Testis (tissue), 2 donors: ENCODE results near the gene OTUD4.

ENCODE experiments used
- CTCF ChIP-seq, 3 experiments: fragments of 450-650 bp in 2 of 3; fragments of 200-600 bp in 1 of 3; sonication (generic) in 1 of 3; IDR thresholded peaks; one replicate each; pipeline ENCODE4 v1.5.1; 2016 to 2019; ENCODE audit warnings: antibody characterized with exemption in 3 of 3, mild to moderate bottlenecking in 2 of 3, moderate library complexity in 1 of 3
- POLR2A ChIP-seq: fragments of 450-650 bp; IDR thresholded peaks from one replicate; pipeline ENCODE4 v1.6.1; 2017; ENCODE audit warnings: antibody characterized with exemption, mild to moderate bottlenecking, moderate library complexity

- TF ChIP-seq POLR2A (no peak), CTCF (IDR thresholded peaks at IDR 0.05) (no peak)
Observed at GRCh38 chr4:145186729-145187128, 6.3 kb upstream of the OTUD4 start.
